H9 (cell line): Measurements from ENCODE around the gene CD27. TPM values are rescaled to one million over a fixed set of nuclear protein-coding genes. Genes with fewer than 3 reads are reported as not detected.
A peak's percentile ranks its signal among the peaks of the same experiment; 100 is the strongest.

Experiments used
- DNase-seq: peaks from one replicate; pipeline ENCODE4 v3.0.0-alpha.2; 2017
- H2AFZ ChIP-seq: one replicate; pipeline ENCODE4 v1.6.1; 2013; ENCODE audit warnings: mild to moderate bottlenecking, low read length, control low read depth, moderate library complexity
- H2AK5ac ChIP-seq: 2 replicates; pipeline ENCODE4 v1.6.1; 2013; ENCODE audit warnings: low read length, control low read depth, mixed read lengths; ENCODE audit not compliant: insufficient read length
- H2BK120ac ChIP-seq: one replicate; pipeline ENCODE4 v1.6.1; 2013; ENCODE audit warnings: low read depth, mild to moderate bottlenecking, low read length, control low read depth, inconsistent platforms; ENCODE audit not compliant: poor library complexity, severe bottlenecking
- H2BK12ac ChIP-seq: 2 replicates; pipeline ENCODE4 v1.6.1; 2013; ENCODE audit warnings: low read length, control low read depth, mixed read lengths, low read depth; ENCODE audit not compliant: insufficient read length
- H2BK15ac ChIP-seq: 2 replicates; pipeline ENCODE4 v1.6.1; 2013; ENCODE audit warnings: low read depth, low read length, control low read depth
- H2BK20ac ChIP-seq: one replicate; pipeline ENCODE4 v1.6.1; 2013; ENCODE audit warnings: low read depth, mild to moderate bottlenecking, low read length, control low read depth, inconsistent platforms; ENCODE audit not compliant: poor library complexity, severe bottlenecking
- H2BK5ac ChIP-seq: 2 replicates; pipeline ENCODE4 v1.6.1; 2013; ENCODE audit warnings: low read length, control low read depth, mixed read lengths; ENCODE audit not compliant: insufficient read length
- H3K14ac ChIP-seq: 2 replicates; pipeline ENCODE4 v1.6.1; 2013; ENCODE audit warnings: low read length, control low read depth; ENCODE audit not compliant: insufficient read depth
- H3K18ac ChIP-seq: 2 replicates; pipeline ENCODE4 v1.6.1; 2013; ENCODE audit warnings: low read depth, mild to moderate bottlenecking, mixed read lengths, low read length, control low read depth; ENCODE audit not compliant: insufficient read length
- H3K23ac ChIP-seq: 2 replicates; pipeline ENCODE4 v1.6.1; 2013; ENCODE audit warnings: low read length, control low read depth, mixed read lengths, low read depth; ENCODE audit not compliant: insufficient read length
- H3K23me2 ChIP-seq: 2 replicates; pipeline ENCODE4 v1.6.1; 2013; ENCODE audit warnings: low read depth, mild to moderate bottlenecking, mixed read lengths, low read length, control low read depth; ENCODE audit not compliant: insufficient read length, poor library complexity, severe bottlenecking
- H3K27ac ChIP-seq: 2 replicates; pipeline ENCODE4 v1.5.1; 2013; ENCODE audit warnings: low read length, control low read depth, mixed read lengths, low read depth; ENCODE audit not compliant: insufficient read length
- H3K27me3 ChIP-seq: 2 replicates; pipeline ENCODE4 v1.6.1; 2013; ENCODE audit warnings: low read length, control low read depth, inconsistent platforms; ENCODE audit not compliant: insufficient read depth
- H3K4ac ChIP-seq: 2 replicates; pipeline ENCODE4 v1.6.1; 2013; ENCODE audit warnings: low read depth, mild to moderate bottlenecking, control low read depth, inconsistent platforms, low read length, moderate library complexity
- H3K4me1 ChIP-seq: 2 replicates; pipeline ENCODE4 v1.6.1; 2013; ENCODE audit warnings: low read length, control low read depth, inconsistent platforms; ENCODE audit not compliant: insufficient read depth
- H3K4me2 ChIP-seq: 2 replicates; pipeline ENCODE4 v1.6.1; 2013; ENCODE audit warnings: low read length, control low read depth, mixed read lengths; ENCODE audit not compliant: insufficient read length, insufficient read depth
- H3K56ac ChIP-seq: 2 replicates; pipeline ENCODE4 v1.6.1; 2013; ENCODE audit warnings: low read depth, mild to moderate bottlenecking, mixed read lengths, low read length, control low read depth; ENCODE audit not compliant: insufficient read length
- H3K79me1 ChIP-seq: 2 replicates; pipeline ENCODE4 v1.6.1; 2013; ENCODE audit warnings: low read depth, mild to moderate bottlenecking, moderate library complexity, low read length, control low read depth, inconsistent platforms; ENCODE audit not compliant: insufficient read depth, poor library complexity, severe bottlenecking
- H3K79me2 ChIP-seq: 2 replicates; pipeline ENCODE4 v1.6.1; 2013; ENCODE audit warnings: low read length, control low read depth, inconsistent platforms; ENCODE audit not compliant: insufficient read depth
- H3K9ac ChIP-seq: 2 replicates; pipeline ENCODE4 v1.6.1; 2013; ENCODE audit warnings: low read length, control low read depth, mixed read lengths; ENCODE audit not compliant: insufficient read length; ENCODE audit errors: extremely low read depth
- H3K9me3 ChIP-seq: one replicate; pipeline ENCODE4 v1.6.1; 2013; ENCODE audit warnings: low read depth, low read length, inconsistent platforms; ENCODE audit not compliant: control insufficient read depth
- H3T11ph ChIP-seq: one replicate; pipeline ENCODE4 v1.6.1; 2013; ENCODE audit warnings: mild to moderate bottlenecking, low read length, control low read depth, inconsistent platforms
- H4K20me1 ChIP-seq: one replicate; pipeline ENCODE4 v1.6.1; 2013; ENCODE audit not compliant: control insufficient read depth, insufficient read length, insufficient read depth
- H4K5ac ChIP-seq: 2 replicates; pipeline ENCODE4 v1.6.1; 2013; ENCODE audit warnings: low read depth, mild to moderate bottlenecking, mixed read lengths, low read length, control low read depth; ENCODE audit not compliant: insufficient read length
- H4K8ac ChIP-seq: replicated peaks from 2 replicates; pipeline ENCODE4 v1.6.1; 2013; ENCODE audit warnings: low read length, control low read depth, mixed read lengths, low read depth; ENCODE audit not compliant: insufficient read length
- H4K91ac ChIP-seq: 2 replicates; pipeline ENCODE4 v1.6.1; 2013; ENCODE audit warnings: low read depth, mild to moderate bottlenecking, moderate library complexity, mixed read lengths, low read length, control low read depth; ENCODE audit not compliant: insufficient read length
- H3K27ac Mint-ChIP-seq, 3 experiments: 2 replicates in 2 of 3; 3 replicates in 1 of 3; pipeline ENCODE4 v1.8.0; 2020 to 2021; ENCODE audit warnings: mixed read lengths in 3 of 3, mild to moderate bottlenecking in 1 of 3, moderate library complexity in 1 of 3
- H3K27me3 Mint-ChIP-seq: 2 replicates; pipeline ENCODE4 v1.8.0; 2021; ENCODE audit warnings: low read depth, mild to moderate bottlenecking, moderate library complexity, mixed read lengths
- H3K36me3 Mint-ChIP-seq, 3 experiments: 2 replicates in 2 of 3; 3 replicates in 1 of 3; pipeline ENCODE4 v1.8.0; 2020 to 2021; ENCODE audit warnings: low read depth in 3 of 3, mixed read lengths in 3 of 3; ENCODE audit not compliant: insufficient read depth in 1 of 3
- H3K4me1 Mint-ChIP-seq, 2 experiments: 2 replicates each; pipeline ENCODE4 v1.8.0; 2020; ENCODE audit warnings: mixed read lengths in 2 of 2
- H3K4me3 Mint-ChIP-seq, 2 experiments: 2 replicates in 1 of 2; 3 replicates in 1 of 2; pipeline ENCODE4 v1.8.0; 2020 to 2021; ENCODE audit warnings: mild to moderate bottlenecking in 2 of 2, mixed read lengths in 2 of 2, moderate library complexity in 1 of 2
- H3K9me3 Mint-ChIP-seq, 2 experiments: 2 replicates in 1 of 2; 3 replicates in 1 of 2; pipeline ENCODE4 v1.8.0; 2020; ENCODE audit warnings: mild to moderate bottlenecking in 2 of 2, mixed read lengths in 2 of 2, moderate library complexity in 1 of 2
- WGBS: extraction: QIAGEN DNeasy Blood & Tissue Kit; methylation state at CpG from one replicate; pipeline ENCODE4 v1.1.7; 2013; ENCODE audit warnings: missing lambda C conversion rate, low lambda C conversion rate, mixed read lengths; ENCODE audit not compliant: insufficient read length; ENCODE audit errors: extremely low coverage; 5-methylcytosine and 5-hydroxymethylcytosine counted together
- total RNA-seq: library from RNA; stranded (reverse); gene quantifications from 2 replicates; pipeline ENCODE4 v1.2.1, GENCODE V29; 2021
- TF ChIP-seq, protein P1 (sequence below): fragments of 200-600 bp; sonication (generic); conservative IDR thresholded peaks from 3 replicates; pipeline ENCODE4 v1.8.0; 2021; ENCODE audit warnings: antibody characterized with exemption, mild to moderate bottlenecking

CD27 gene
- total RNA-seq, 1 experiment from 2014 or later: 0.37 TPM

DNA sequence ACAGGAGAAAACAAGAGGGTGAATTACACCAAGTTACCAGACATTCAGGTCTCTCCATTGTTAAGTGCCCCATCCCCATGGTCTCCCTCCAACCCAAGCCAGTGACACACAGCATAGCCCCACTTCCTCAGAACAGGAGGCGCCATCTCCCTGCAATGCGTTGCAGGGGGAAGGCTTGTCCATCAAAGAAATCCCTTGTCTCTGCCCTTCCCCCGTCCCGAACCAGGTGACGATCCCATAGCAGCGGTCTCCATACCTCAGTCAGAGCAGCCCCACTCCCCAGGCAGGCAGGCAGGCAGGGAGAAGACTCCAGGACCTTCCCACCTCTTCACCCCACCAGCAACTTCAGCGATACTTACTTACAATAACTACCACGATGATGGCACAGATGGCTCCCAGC, 19.8 kb downstream of the CD27 start:
- H3K27me3 Mint-ChIP-seq: peaks cover 5% of the 10 kb centered on the region; the same call in 1 of the 2 replicates
- H4K20me1 ChIP-seq: no peaks in the 10 kb centered on the region

More for the DNA sequence above, 19.8 kb downstream of the CD27 start:
- Histone ChIP-seq H3K79me1 (no peaks in the 10 kb centered on the region), H2BK5ac (no peak overlapping the region), H3K27me3 (no peaks in the 10 kb centered on the region), H4K5ac (no peak overlapping the region), H3K27ac (no peak overlapping the region), H2BK12ac (no peak overlapping the region), H2AFZ (no peak overlapping the region), H2BK15ac (no peak overlapping the region), H3K56ac (no peak overlapping the region), H3K4ac (no peak overlapping the region), H3T11ph (no peak overlapping the region), H3K23ac (no peak overlapping the region), H4K8ac (no peak overlapping the region), H3K18ac (no peak overlapping the region), H3K79me2 (no peaks in the 10 kb centered on the region; the same call in 1 of the 2 replicates), H2AK5ac (no peak overlapping the region), H3K9me3 (no peaks in the 10 kb centered on the region), H3K4me1 (no peaks in the 10 kb centered on the region), H2BK120ac (no peak overlapping the region), H3K4me2 (no peak overlapping the region), H3K9ac (no peak overlapping the region), H3K14ac (no peak overlapping the region), H4K91ac (no peak overlapping the region), H3K23me2 (no peaks in the 10 kb centered on the region), H2BK20ac (no peak overlapping the region)
- TF ChIP-seq, protein P1, sequence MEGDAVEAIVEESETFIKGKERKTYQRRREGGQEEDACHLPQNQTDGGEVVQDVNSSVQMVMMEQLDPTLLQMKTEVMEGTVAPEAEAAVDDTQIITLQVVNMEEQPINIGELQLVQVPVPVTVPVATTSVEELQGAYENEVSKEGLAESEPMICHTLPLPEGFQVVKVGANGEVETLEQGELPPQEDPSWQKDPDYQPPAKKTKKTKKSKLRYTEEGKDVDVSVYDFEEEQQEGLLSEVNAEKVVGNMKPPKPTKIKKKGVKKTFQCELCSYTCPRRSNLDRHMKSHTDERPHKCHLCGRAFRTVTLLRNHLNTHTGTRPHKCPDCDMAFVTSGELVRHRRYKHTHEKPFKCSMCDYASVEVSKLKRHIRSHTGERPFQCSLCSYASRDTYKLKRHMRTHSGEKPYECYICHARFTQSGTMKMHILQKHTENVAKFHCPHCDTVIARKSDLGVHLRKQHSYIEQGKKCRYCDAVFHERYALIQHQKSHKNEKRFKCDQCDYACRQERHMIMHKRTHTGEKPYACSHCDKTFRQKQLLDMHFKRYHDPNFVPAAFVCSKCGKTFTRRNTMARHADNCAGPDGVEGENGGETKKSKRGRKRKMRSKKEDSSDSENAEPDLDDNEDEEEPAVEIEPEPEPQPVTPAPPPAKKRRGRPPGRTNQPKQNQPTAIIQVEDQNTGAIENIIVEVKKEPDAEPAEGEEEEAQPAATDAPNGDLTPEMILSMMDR: no peak
- WGBS: no CpG with 5 or more reads among the region's 8 CpGs
- H3K4me3 Mint-ChIP-seq: no peak overlapping the region; a peak in 1 of 5 replicates
- H3K36me3 Mint-ChIP-seq: peaks cover 33 to 76% (median 56%) of the 10 kb centered on the region in 3 experiments
- H3K9me3 Mint-ChIP-seq: no peaks in the 10 kb centered on the region
- peaks cover 9 to 20% of the 10 kb centered on the region in 2 experiments for H3K4me1 Mint-ChIP-seq
- H3K27ac Mint-ChIP-seq: peak overlapping the region in 2 of 3 experiments; percentile 37 to 80; a peak in 3 of 7 replicates
- DNase-seq: no peak
